NOMO-1 treated with DMSO at 0.1 percent for 48 hours (cell line): ENCODE data around the gene MESP2.

Experiments
- DNase-seq: peaks from one replicate; lab custom pipeline; 2025; ENCODE audit not compliant: unreplicated experiment; lab: John Stamatoyannopoulos, UW

MESP2 gene

GRCh38 chr15:89801471-89802195 lies 25.5 kb downstream of the MESP2 start:
- DNase-seq = no peak

GRCh38 chr15:89802231-89802928 lies 26.2 kb downstream of the MESP2 start:
- no peak for DNase-seq

- no peak for DNase-seq
Observed at GRCh38 chr15:89802986-89803824, 27.1 kb downstream of the MESP2 start.

DNA sequence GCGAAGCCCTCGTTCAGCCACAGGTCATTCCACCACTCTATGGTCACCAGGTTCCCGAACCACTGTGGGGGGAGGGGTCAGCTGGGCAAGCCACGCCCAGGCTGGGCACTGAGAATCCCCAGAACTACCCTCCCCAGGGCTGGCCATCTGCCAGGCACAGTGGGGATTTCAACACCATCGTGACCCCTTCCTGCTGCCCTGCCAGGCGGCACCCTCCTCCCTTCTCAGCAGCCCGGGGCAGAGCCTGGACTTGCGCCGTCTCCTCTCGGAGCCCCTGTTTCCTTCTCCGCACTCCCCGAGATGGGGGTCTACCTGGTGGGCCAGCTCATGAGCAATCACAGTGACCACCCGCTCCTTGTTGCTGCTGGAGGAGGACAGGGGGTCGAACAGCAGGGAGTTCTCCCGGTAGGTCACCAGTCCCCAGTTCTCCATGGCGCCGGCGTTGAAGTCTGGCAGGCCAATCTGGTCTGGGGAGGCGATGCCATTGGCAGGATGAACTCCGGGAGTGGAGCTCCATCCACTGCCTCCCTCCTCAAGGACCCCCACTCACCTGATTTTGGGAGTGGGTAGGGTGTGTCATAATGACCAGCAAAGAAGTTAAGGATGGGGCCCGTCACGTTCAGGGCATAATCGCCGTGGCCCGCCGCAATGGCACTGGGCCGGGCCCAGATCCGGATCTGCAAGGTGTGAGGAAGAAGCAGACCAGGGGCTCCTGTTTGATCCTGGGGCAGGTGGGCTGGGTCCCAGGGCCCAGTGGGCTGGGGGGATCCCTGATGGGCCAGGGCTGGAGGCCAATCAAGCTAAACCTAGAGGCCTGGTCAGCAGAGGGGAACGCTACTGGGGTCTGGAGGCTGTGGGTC lies 28.0 kb downstream of the MESP2 start:
- DNase-seq = no peak

DNA sequence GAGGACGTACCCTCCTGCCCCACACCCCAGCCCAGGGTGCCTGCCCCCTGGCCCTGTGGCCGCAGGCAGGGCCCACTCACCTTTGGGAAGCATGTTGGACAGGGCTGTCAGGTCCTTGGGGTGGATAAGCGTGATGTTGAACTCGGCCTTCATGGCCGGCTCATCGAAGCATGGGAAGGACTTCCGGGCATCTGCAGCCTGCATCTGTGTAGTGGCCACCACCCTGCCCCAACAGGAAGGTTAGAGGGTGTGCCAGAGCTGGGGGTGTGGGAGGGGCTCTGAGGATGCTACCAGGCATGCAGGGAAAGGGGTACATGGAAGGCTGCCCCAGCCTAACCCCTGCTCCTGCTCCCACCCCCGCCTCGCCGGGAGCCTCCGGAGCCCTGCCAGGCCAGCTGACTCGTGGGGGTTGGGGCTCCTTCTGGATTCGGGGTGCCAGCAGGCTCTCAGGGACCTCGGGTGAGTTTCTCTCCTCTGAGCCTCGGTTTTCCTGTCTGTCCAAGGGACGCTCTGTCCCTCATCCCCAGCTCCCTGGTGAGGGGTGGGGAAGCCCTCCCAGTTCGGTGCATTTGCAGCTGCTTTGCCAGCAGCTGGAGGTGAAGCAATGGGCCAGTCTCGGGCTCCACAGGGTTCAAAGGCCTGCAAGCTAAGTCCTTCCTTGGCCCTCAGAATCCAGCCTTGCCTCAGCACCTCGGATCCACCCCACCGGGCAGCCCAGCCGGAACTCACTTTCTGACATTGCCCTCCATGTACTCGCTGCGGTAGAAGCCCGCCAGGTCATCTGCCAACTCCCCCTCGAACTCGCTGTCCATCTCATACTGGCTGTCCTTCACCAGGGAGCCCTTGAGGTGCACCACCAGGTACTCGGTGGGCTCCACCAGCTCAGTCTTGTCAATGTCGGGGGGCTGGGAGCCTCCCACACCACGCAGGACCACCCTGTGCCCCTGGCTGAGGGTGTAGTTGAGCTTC lies 29.4 kb downstream of the MESP2 start:
- DNase-seq = no peak

- DNase-seq = no peak
Observed at GRCh38 chr15:89806210-89806558, 30.1 kb downstream of the MESP2 start.

DNA sequence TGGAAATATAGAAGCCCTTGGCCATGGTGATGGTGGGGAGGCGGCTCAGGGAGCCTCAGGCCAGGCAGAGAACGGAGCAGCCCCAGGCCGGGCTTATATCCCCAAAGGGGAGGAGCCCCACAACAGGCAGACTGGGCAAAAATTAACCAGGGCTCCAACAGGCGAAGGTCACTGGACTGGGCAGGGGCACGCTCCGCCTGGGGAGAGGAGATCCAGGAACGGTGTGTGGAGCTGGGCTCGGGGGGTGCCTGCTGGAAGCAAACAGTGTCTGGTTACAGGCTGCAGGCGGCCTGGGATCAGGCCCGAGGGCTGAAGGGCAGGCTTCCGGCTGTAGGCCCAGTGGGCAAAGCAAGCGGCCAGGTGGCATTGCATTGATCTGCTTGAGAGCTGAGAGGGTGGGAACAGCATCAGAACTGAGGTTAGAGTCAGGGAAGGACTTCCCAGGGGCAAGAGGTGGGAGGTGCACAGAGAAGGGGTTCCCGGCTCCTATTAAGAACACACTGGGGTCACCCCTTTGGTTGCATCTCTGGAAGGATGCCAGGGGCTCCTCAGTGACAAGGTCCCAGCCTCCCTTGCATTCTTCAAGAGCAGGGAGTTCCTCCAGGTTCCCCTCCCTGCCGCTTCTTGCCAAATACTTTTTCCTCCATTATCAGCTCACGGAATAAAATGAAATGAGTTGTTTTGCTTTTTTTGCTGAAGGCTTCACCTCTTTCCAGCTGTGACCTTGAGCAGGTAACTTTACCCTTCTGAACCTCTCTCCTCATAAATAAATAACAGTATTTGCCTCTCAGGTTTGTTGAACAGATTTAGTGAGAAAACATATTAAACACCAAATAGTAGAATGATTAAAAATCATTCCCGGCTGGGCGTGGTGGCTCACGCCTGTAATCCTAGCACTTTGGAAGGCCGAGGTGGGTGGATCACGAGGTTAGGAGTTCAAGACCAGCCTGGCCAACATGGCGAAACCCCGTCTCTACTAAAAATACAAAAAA lies 30.7 kb downstream of the MESP2 start:
- DNase-seq = no peak

DNA sequence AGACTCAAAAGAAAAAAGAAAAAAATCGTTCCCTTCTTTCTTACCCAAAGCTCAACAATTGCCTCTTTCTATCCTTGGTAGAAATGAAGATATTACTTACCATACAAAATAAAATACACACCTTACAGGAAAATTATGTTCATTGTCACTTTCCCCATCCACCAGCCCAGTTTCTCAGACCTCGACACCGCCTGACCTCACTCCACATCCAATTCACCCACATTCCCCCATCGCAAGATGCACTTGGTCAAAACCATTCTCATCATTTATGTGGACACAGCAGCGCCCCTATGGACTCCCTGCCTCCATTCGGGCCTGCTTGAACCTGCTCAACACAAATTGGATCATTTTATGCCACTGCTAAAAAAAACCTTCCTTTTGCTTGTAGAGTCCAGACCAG lies 31.6 kb downstream of the MESP2 start:
- no peak for DNase-seq

DNA sequence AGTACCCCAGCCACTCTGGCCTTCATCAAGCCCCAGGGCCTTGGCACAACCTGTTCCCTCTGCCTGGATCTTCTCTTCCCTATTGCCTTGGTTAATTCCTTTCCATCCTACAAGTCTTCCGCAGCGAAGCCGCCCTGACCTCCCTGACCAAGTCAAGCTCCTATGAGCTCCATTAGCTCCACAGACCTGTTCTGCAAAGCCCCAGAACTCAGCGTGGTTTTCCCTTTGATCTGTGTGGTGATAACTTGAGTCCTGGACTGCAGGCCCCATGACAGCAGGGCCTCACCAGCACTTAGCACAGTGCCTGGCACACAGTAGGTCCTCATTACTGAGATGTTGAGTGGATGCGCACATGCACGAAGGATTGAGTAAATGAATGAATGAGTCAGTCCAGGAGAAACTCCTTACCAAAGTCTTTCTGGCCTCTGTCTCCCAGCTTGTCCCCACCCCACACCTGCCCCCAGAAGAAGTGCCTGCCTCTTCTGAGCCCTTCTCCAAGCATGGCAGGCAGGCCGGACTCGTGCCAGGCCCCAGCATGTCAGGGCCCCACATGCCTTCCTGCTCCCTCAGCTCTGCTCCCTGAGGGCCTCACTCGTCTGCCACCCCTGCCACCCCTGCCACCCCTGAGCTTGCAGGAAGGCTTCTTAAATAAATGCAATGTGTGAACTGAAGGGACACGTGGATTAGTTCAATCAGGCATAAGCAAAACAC lies 32.2 kb downstream of the MESP2 start:
- no peak for DNase-seq

GRCh38 chr15:89809093-89809786 lies 33.1 kb downstream of the MESP2 start:
- no peak for DNase-seq

GRCh38 chr15:89809787-89810148 lies 33.6 kb downstream of the MESP2 start:
- DNase-seq = no peak

GRCh38 chr15:89810837-89811236 lies 34.7 kb downstream of the MESP2 start:
- DNase-seq = no peak

- no peak for DNase-seq
Observed at GRCh38 chr15:89812011-89812846, 36.1 kb downstream of the MESP2 start.

DNA sequence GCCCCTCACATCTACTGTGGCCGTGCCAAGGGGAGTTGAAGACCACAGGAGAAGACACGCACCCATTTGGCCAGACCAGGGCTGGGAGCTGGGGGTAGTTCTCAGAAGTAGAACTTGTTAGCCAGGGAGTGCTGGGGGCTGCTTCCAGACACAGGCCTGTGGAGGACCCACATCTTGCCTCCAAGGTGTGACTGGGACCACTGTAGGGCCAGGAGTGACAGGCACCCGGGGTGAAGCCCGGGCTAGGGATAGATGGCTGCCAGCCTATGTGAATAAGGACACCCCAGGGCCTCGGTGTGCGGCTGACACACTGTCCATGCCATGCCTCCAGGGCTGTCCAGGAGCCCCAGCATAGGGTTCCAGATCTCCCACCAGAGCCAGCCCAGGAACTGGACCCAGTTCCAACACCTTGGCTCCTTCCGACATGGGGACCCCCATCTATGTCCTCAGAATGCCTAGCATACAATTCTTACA lies 36.8 kb downstream of the MESP2 start:
- DNase-seq = no peak

- no peak for DNase-seq
Observed at GRCh38 chr15:89813381-89814111, 37.4 kb downstream of the MESP2 start.
